Skeletal muscle cell (primary cell): ENCODE measurements around the gene ASIC2.

Experiments used
- DNase-seq: peaks from one replicate; pipeline ENCODE4 v3.0.0-alpha.2; 2010; ENCODE audit warnings: low read depth
- H3K4me3 ChIP-seq: 2 replicates; pipeline ENCODE4 v1.5.1; 2011; ENCODE audit warnings: low read depth, mild to moderate bottlenecking, control low read depth, low read length, moderate library complexity

Gene ASIC2

DNA sequence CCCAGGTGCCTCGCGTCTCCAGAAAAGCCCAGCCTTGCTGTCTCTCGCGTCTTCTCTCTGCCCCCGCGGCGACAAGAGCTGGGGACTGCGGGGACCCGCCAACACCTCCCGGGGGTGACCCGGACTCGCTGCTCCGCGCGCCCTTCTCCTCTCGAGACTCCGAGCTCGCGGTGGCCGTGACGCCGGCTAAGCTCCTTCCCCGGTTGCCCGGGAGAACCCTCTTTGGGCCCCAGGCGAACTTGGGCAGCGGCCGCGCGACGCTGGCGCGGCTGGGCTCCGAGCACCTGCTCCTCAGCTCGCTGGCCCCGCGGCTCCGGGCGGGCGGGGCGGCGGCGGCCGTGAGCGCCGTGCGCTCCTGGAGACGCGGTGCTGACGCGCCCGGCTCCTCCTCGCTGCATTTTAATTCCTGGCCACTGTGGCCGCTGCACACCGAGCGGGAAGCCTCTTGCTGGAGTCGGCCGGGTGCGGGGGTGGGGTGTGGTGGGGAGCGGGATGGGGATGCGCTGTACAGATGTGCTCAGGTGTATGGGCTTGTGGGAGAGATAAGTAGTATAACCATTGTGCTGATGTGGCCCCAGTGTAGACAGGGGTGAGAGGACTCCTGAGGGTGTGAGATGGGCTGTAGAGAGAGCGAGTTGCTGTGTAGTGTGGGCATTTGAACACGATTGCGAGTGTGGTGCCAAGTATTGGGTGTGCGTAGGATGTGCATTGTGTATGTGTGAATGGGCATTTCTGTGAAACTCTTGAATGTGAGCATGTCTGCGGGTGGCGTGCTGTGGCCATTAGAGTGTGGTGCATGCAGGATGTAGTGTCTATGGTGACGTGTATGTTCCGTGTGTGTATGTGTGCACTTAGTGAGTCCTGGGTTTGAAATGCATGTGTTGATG, at the start of gene ASIC2:
Gene ASIC2, minus strand, starts transcription at position 315 of the 887 bp plus-strand sequence.
- H3K4me3 ChIP-seq, result peak within 1 kb of the TSS; percentile 32
- no peak for DNase-seq

- no peak overlapping the region for H3K4me3 ChIP-seq
- no peak for DNase-seq
Measured at GRCh38 chr17:33342025-33342424, 48.9 kb upstream of the ASIC2 start.

- no peak overlapping the region for H3K4me3 ChIP-seq
- DNase-seq, result no peak
Measured at GRCh38 chr17:33338242-33338641, 45.1 kb upstream of the ASIC2 start.

GRCh38 chr17:33335491-33336173, 42.5 kb upstream of the ASIC2 start:
- no peak for DNase-seq
- H3K4me3 ChIP-seq, result no peak overlapping the region

GRCh38 chr17:33334703-33335102, 41.6 kb upstream of the ASIC2 start:
- DNase-seq, result no peak
- no peak overlapping the region for H3K4me3 ChIP-seq

GRCh38 chr17:33330877-33331276, 37.8 kb upstream of the ASIC2 start:
- no peak for DNase-seq
- H3K4me3 ChIP-seq, result no peak overlapping the region

DNA sequence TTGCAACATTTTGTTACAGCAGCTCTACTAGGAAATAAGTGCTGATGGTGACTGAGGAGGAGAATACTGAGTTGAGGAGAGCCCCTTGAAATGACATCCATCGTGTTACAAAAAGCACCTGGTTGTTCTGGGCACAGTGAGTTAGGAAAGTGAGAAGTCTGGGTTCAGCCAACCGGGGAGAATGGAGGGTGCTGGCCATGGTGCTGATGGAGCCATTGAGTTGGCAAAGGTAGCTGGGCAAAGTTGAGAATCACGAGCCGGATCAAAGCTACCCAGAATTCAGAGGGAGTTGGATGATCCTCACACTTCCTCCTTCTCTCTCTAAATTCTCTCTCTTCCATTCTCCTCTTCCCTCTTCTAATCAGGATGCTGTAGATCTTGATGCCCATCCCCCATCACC, 35.0 kb upstream of the ASIC2 start:
- DNase-seq, result no peak

GRCh38 chr17:33324736-33325135, 31.6 kb upstream of the ASIC2 start:
- H3K4me3 ChIP-seq, result no peak overlapping the region
- no peak for DNase-seq

More for the DNA sequence above, 35.0 kb upstream of the ASIC2 start:
- no peak overlapping the region for H3K4me3 ChIP-seq

GRCh38 chr17:33322063-33322462, 29.0 kb upstream of the ASIC2 start:
- no peak overlapping the region for H3K4me3 ChIP-seq
- no peak for DNase-seq

- no peak for DNase-seq
- no peak overlapping the region for H3K4me3 ChIP-seq
Measured at GRCh38 chr17:33318241-33318640, 25.1 kb upstream of the ASIC2 start.

GRCh38 chr17:33316746-33317145, 23.7 kb upstream of the ASIC2 start:
- H3K4me3 ChIP-seq, result no peak overlapping the region
- no peak for DNase-seq

- H3K4me3 ChIP-seq, result no peak overlapping the region
- DNase-seq, result no peak
Measured at GRCh38 chr17:33310296-33310695, 17.2 kb upstream of the ASIC2 start.

GRCh38 chr17:33303254-33303653, 10.2 kb upstream of the ASIC2 start:
- DNase-seq, result no peak
- H3K4me3 ChIP-seq, result no peak overlapping the region

GRCh38 chr17:33302394-33302793, 9.3 kb upstream of the ASIC2 start:
- no peak overlapping the region for H3K4me3 ChIP-seq
- no peak for DNase-seq

GRCh38 chr17:33300241-33300640, 7.1 kb upstream of the ASIC2 start:
- DNase-seq, result no peak
- no peak overlapping the region for H3K4me3 ChIP-seq

DNA sequence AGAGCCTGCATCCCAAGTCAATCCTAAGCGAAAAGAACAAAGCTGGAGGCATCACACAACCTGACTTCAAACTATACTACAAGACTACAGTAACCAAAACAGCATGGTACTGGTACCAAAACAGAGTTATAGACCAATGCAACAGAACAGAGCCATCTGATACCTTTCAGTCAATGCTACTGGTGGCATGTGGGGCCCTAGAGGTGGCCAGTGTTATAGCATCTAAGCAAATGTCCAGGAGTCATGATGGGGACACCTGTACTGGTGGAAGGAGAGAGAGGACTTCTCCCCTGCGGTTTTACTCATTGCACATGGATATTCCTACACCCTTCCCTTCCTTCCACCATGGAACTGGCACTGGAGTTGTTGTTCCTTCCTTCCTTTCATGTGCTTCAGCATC, 6.0 kb upstream of the ASIC2 start:
- no peak overlapping the region for H3K4me3 ChIP-seq
- no peak for DNase-seq

- no peak for DNase-seq
- no peak overlapping the region for H3K4me3 ChIP-seq
Measured at GRCh38 chr17:33297643-33298042, 4.5 kb upstream of the ASIC2 start.

DNA sequence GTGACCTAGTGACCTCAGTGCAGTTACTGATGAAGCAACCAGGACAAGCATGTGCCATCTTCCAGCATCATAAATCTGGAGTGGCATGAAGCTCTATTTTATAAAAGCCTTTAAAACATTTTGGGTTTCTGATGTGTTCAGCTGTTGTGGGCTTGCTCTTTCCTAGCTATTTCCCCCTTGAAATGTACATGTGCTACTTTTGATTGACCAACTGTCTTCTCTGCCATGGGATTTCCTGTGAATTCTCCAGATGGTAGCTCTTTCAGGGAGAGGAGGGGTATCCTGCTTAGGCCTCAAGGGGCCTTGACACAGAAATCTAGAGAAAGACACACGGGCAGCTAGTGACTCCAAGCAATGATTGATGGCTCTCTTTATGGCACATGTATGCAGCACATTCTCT, 1.9 kb upstream of the ASIC2 start:
- no peak overlapping the region for H3K4me3 ChIP-seq
- DNase-seq, result no peak

- DNase-seq, result no peak
- H3K4me3 ChIP-seq, result peak overlapping the region; percentile 32
Measured at GRCh38 chr17:33292201-33292980, 704 bp downstream of the ASIC2 start.
